ENCODE measurements around the gene ATXN1L. TPM values are rescaled to one million over a fixed set of nuclear protein-coding genes. Genes with fewer than 3 reads are reported as not detected.
A peak's percentile ranks its signal among the peaks of the same experiment; 100 is the strongest.

ATXN1L gene
- polyA plus RNA-seq, 1 donor (not counting 4 experiments of a cell fraction or from before 2014, with no cell fraction given): 12.8 TPM

DNA sequence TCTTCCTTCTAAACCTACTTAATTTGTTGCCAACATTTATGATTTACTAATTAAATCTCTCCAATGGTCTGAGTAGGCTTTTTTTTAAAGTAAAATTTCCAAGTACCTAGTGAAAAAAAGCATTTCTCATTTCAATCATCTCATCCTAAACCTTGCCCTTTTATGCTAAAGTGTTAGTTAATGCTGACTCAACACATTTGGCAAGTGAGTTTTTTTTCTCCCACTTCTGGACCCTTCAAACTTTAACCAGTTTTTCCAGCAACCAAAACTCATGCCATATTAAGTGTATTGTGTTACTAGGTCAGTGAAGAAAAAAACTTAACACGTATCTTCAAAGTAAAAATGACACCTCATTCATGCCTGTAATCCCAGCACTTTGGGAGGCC, 42.5 kb upstream of the ATXN1L start:
- TF ChIP-seq, protein P1, sequence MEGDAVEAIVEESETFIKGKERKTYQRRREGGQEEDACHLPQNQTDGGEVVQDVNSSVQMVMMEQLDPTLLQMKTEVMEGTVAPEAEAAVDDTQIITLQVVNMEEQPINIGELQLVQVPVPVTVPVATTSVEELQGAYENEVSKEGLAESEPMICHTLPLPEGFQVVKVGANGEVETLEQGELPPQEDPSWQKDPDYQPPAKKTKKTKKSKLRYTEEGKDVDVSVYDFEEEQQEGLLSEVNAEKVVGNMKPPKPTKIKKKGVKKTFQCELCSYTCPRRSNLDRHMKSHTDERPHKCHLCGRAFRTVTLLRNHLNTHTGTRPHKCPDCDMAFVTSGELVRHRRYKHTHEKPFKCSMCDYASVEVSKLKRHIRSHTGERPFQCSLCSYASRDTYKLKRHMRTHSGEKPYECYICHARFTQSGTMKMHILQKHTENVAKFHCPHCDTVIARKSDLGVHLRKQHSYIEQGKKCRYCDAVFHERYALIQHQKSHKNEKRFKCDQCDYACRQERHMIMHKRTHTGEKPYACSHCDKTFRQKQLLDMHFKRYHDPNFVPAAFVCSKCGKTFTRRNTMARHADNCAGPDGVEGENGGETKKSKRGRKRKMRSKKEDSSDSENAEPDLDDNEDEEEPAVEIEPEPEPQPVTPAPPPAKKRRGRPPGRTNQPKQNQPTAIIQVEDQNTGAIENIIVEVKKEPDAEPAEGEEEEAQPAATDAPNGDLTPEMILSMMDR (optimal IDR thresholded peaks at IDR 0.05 in 1 of 3, IDR thresholded peaks at IDR 0.05 in 1 of 3, conservative IDR thresholded peaks at IDR 0.05 in 1 of 3; ENCODE audit: extremely low read depth in 1 of 3, insufficient read depth in 2 of 3, low read length in 3 of 3): no peak
- TF ChIP-seq EZH2 (IDR thresholded peaks at IDR 0.05; ENCODE audit: low read length): no peak

GRCh38 chr16:71807905-71808592, 37.7 kb upstream of the ATXN1L start:
- peak overlapping the region; percentile 100 for H3K9ac ChIP-seq (ENCODE audit: control insufficient read depth, extremely low read depth, insufficient read depth, low read length)
- H3K36me3 ChIP-seq (ENCODE audit: control insufficient read depth in 2 of 2, extremely low read depth in 1 of 2, insufficient read depth in 2 of 2, low read length in 2 of 2): no peaks in the 10 kb centered on the region
- H3K4me3 ChIP-seq (ENCODE audit: control insufficient read depth in 2 of 3, extremely low read depth in 1 of 3, insufficient read depth in 2 of 3, low read depth in 1 of 3, low read length in 3 of 3): peak overlapping the region; percentile 84 to 100 (median 95)
- no peaks in the 10 kb centered on the region for H3K9me1 ChIP-seq (ENCODE audit: control insufficient read depth, extremely low read depth, insufficient read depth, low read length)
- peak overlapping the region; percentile 100 for H2AFZ ChIP-seq (ENCODE audit: control insufficient read depth, low read length)
- dilution Hi-C loops (cut with MboI; ENCODE audit: extremely low pct_ligation_motif_present, low sequenced_read_pairs): no loop called here
- H3K4me2 ChIP-seq (ENCODE audit: control insufficient read depth, extremely low read depth, insufficient read depth, low read depth, low read length): peak overlapping the region; percentile 92
- no peaks in the 10 kb centered on the region for H3K9me3 ChIP-seq (ENCODE audit: control insufficient read depth, low read depth, low read length)
- H3K79me2 ChIP-seq (ENCODE audit: control insufficient read depth, insufficient read depth, low read length): peaks cover 55% of the 10 kb centered on the region
- TF ChIP-seq, protein P1 (optimal IDR thresholded peaks at IDR 0.05 in 1 of 3, IDR thresholded peaks at IDR 0.05 in 1 of 3, conservative IDR thresholded peaks at IDR 0.05 in 1 of 3; ENCODE audit: extremely low read depth in 1 of 3, insufficient read depth in 2 of 3, low read length in 3 of 3): no peak
- TF ChIP-seq EZH2 (IDR thresholded peaks at IDR 0.05; ENCODE audit: low read length): no peak
- no peak for DNase-seq (ENCODE audit: low read depth, low spot score)
- no peaks in the 10 kb centered on the region for H3K27me3 ChIP-seq (ENCODE audit: control insufficient read depth, extremely low read depth, insufficient read depth, low read length)
- peaks cover 4% of the 10 kb centered on the region for H3K4me1 ChIP-seq (ENCODE audit: control insufficient read depth, extremely low read depth, insufficient read depth, low read length)
- peak overlapping the region; percentile 100 for H3K27ac ChIP-seq (ENCODE audit: control insufficient read depth, insufficient read depth, low read length)
- no peak for FAIRE-seq
- no peaks in the 10 kb centered on the region for H4K20me1 ChIP-seq (ENCODE audit: control insufficient read depth, extremely low read depth, insufficient read depth, low read length)

More for the DNA sequence above, 42.5 kb upstream of the ATXN1L start:
- Histone ChIP-seq H3K79me2 (ENCODE audit: control insufficient read depth, insufficient read depth, low read length) (peaks cover 90% of the 10 kb centered on the region), H3K27ac (ENCODE audit: control insufficient read depth, insufficient read depth, low read length) (no peak overlapping the region), H3K4me2 (ENCODE audit: control insufficient read depth, extremely low read depth, insufficient read depth, low read depth, low read length) (no peak overlapping the region), H3K4me1 (ENCODE audit: control insufficient read depth, extremely low read depth, insufficient read depth, low read length) (no peaks in the 10 kb centered on the region), H3K27me3 (ENCODE audit: control insufficient read depth, extremely low read depth, insufficient read depth, low read length) (no peaks in the 10 kb centered on the region), H3K9ac (ENCODE audit: control insufficient read depth, extremely low read depth, insufficient read depth, low read length) (no peak overlapping the region), H3K4me3 (ENCODE audit: control insufficient read depth in 2 of 3, extremely low read depth in 1 of 3, insufficient read depth in 2 of 3, low read depth in 1 of 3, low read length in 3 of 3) (no peak overlapping the region), H4K20me1 (ENCODE audit: control insufficient read depth, extremely low read depth, insufficient read depth, low read length) (no peaks in the 10 kb centered on the region), H3K36me3 (ENCODE audit: control insufficient read depth in 2 of 2, extremely low read depth in 1 of 2, insufficient read depth in 2 of 2, low read length in 2 of 2) (no peaks in the 10 kb centered on the region), H2AFZ (ENCODE audit: control insufficient read depth, low read length) (no peak overlapping the region), H3K9me1 (ENCODE audit: control insufficient read depth, extremely low read depth, insufficient read depth, low read length) (no peaks in the 10 kb centered on the region), H3K9me3 (ENCODE audit: control insufficient read depth, low read depth, low read length) (no peaks in the 10 kb centered on the region)
- dilution Hi-C loops (cut with MboI; ENCODE audit: extremely low pct_ligation_motif_present, low sequenced_read_pairs): no loop called here
- DNase-seq (ENCODE audit: low read depth, low spot score): no peak
- no peak for FAIRE-seq

Data from keratinocyte (primary cell).